Uterus (tissue), 2 donors: Measurements from ENCODE around the gene PKNOX2.

Experiments
- CTCF ChIP-seq, 4 experiments: fragments of 200-600 bp in 2 of 4; fragments of 450-650 bp in 2 of 4; sonication (generic) in 2 of 4; IDR thresholded peaks; one replicate each; pipeline ENCODE4 v1.5.1; 2016 to 2019; ENCODE audit warnings: antibody characterized with exemption in 4 of 4, mild to moderate bottlenecking in 2 of 4, moderate library complexity in 1 of 4
- POLR2A ChIP-seq, 2 donors: fragments of 450-650 bp; IDR thresholded peaks; one replicate each; pipeline ENCODE4 v1.6.1; 2016; ENCODE audit warnings: antibody characterized with exemption in 2 of 2, mild to moderate bottlenecking in 1 of 2, moderate library complexity in 1 of 2

- TF ChIP-seq CTCF (IDR thresholded peaks at IDR 0.05) (no peak), POLR2A (IDR thresholded peaks at IDR 0.05) (no peak)
These were observed 149.0 kb downstream of the PKNOX2 start for GRCh38 chr11:125313271-125314219.
